Ovary (tissue), 9 donors: ENCODE measurements around the gene IL11. TPM values are rescaled to one million over a fixed set of nuclear protein-coding genes. Genes with fewer than 3 reads are reported as not detected.
A peak's percentile ranks its signal among the peaks of the same experiment; 100 is the strongest.

Experiments
- DNase-seq, 5 donors: peaks; one replicate each; pipeline ENCODE4 v3.0.0-alpha.2; 2019 to 2020
- H3K27ac ChIP-seq, 2 donors: fragments of 200-600 bp; one replicate each; pipeline versions ENCODE4 v1.5.1 to v1.8.0; 2019 to 2022
- H3K27me3 ChIP-seq: fragments of 200-600 bp; one replicate; pipeline ENCODE4 v1.8.0; 2022
- H3K36me3 ChIP-seq: fragments of 200-600 bp; sonication (generic); one replicate; pipeline ENCODE4 v1.5.1; 2019
- H3K4me1 ChIP-seq: one replicate; pipeline ENCODE4 v1.8.1; 2013; ENCODE audit warnings: mild to moderate bottlenecking, moderate library complexity; ENCODE audit not compliant: insufficient read depth
- H3K4me3 ChIP-seq: fragments of 200-600 bp; sonication (generic); one replicate; pipeline ENCODE4 v1.5.1; 2017
- H3K9me3 ChIP-seq, 2 donors: fragments of 200-600 bp in 1 of 2; sonication (generic) in 1 of 2; one replicate each; pipeline versions ENCODE4 v1.5.1 to v1.8.1; 2013 to 2019; ENCODE audit warnings: mild to moderate bottlenecking in 1 of 2, moderate library complexity in 1 of 2
- CTCF ChIP-seq, 3 donors: fragments of 450-650 bp in 2 of 3; fragments of 200-600 bp in 1 of 3; IDR thresholded peaks; one replicate each; pipeline versions ENCODE4 v1.5.1 to v1.8.0; 2016 to 2022; ENCODE audit warnings: antibody characterized with exemption in 3 of 3, mild to moderate bottlenecking in 1 of 3
- EP300 ChIP-seq: sonication (generic); formaldehyde crosslinking; IDR thresholded peaks from one replicate; pipeline ENCODE4 v1.6.1; 2017; ENCODE audit warnings: antibody characterized with exemption
- POLR2A ChIP-seq: fragments of 450-650 bp; IDR thresholded peaks from one replicate; pipeline ENCODE4 v1.6.1; 2017; ENCODE audit warnings: antibody characterized with exemption, mild to moderate bottlenecking, moderate library complexity
- WGBS, 3 donors: extraction: QIAGEN DNeasy Blood & Tissue Kit in 1 of 3; methylation state at CpG; one replicate each; pipeline versions ENCODE4 v1.1.5 to v1.1.7; 2013 to 2017; 5-methylcytosine and 5-hydroxymethylcytosine counted together
- intact Hi-C, 4 donors: fragments of 100-400 bp; cut with DNase I; formaldehyde crosslinking; loops; one replicate each; pipeline versions ENCODE4 v1.11.0 to v1.15.1; 2022 to 2023
- polyA plus RNA-seq, 2 donors: library from polyadenylated mRNA; stranded (reverse); fragments of 200-250 nt in 1 of 2; fragments of 350-450 nt in 1 of 2; fragmentation: Illumina TruSeq in 1 of 2; extraction: RNeasy Lipid Tissue Mini Kit (QIAGEN cat#74804) in 1 of 2; gene quantifications; one replicate each; pipeline ENCODE4 v1.2.3, GENCODE V29; 2013 to 2014
- total RNA-seq, 7 donors: library from RNA; depleted of rRNA in 2 of 7; stranded (reverse); fragments of >200 nt in 2 of 7; fragmentation: NEBNext Ultra II Directional in 3 of 7; extraction: Animal tissue kit (Norgen Biotek cat#: 25700) in 3 of 7; gene quantifications; one replicate each; pipeline versions ENCODE4 v1.1.0 to v1.2.4, GENCODE V29; 2016 to 2023
- donor health status: DM: no; HTN: no; CAD: no; lungs with moderate emphysema.
- donor health status: DM: no; HTN: no; CAD: no.
- donor health status: Bipolar disorder and iron deficiency.
- donor health status: DM: yes; HTN: yes; CAD: no.
- donor health status: DM: no; HTN: no; CAD: no.
- donor health status: DM: yes; HTN: yes; CAD: no.

Gene IL11
- total and polyA plus RNA-seq, 9 donors = 0.08 to 1.3 (median 0.11) TPM; not detected in 6

GRCh38 chr19:55383279-55384130 is 13.2 kb upstream of the IL11 start:
- Histone ChIP-seq H3K9me3 (no peaks in the 10 kb centered on the region), H3K27ac (peak overlapping the region in 1 of 2 donors; percentile 95), H3K4me3 (peak overlapping the region; percentile 56), H3K27me3 (no peaks in the 10 kb centered on the region), H3K36me3 (no peaks in the 10 kb centered on the region), H3K4me1 (peaks cover 26% of the 10 kb centered on the region)
- WGBS, 3 donors = 4 to 13% (median 5%) methylated on average over 36 to 88 of the region's 88 CpGs
- intact Hi-C loops = loop anchor here in 3 of 4 donors (5.0 to 10.0 kb wide), 4 partner anchors 41 to 121 kb away; no protein-coding TSS in a partner anchor
- DNase-seq = peak; percentile 52 to 76 (median 60)
- TF ChIP-seq CTCF (IDR thresholded peaks at IDR 0.05) (peak in 2 of 3 donors; percentile 20 to 34), EP300 (no peak)

DNA sequence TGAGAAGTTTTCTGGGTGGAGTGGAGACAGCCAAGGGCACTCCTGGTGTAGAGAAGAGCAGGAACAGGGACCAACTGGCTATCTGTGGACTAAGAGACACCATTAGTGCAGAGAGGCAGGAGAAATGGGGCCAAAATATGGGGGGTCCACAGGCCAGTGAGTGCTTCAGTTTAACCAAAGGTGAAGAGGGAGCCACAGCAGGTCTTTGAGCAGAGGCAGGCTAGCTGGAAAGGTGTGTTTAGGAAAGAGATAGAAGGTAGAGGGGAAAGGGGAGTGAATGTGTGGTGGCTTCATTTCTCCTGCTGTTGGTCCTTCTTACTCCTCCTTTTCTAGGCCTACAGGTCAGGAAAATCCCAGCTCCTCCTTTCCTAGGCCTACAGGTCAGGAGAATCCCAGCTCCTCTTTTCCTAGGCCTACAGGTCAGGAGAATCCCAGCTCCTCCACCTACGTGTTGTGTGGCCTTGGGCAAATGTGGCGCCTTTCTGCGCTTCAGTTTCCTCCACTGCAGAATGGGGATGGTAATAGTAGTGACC is 12.3 kb upstream of the IL11 start:
- intact Hi-C loops = loop anchor here in 3 of 4 donors (5.0 to 10.0 kb wide), 4 partner anchors 40 to 122 kb away; no protein-coding TSS in a partner anchor
- no peak for TF ChIP-seq EP300
- no peak for TF ChIP-seq POLR2A
- no peak for TF ChIP-seq CTCF (IDR thresholded peaks at IDR 0.05)
- DNase-seq = no peak
- no peaks in the 10 kb centered on the region for H3K36me3 ChIP-seq
- no peaks in the 10 kb centered on the region for H3K9me3 ChIP-seq
- H3K27me3 ChIP-seq = no peaks in the 10 kb centered on the region
- peaks cover 18% of the 10 kb centered on the region for H3K4me1 ChIP-seq
- H3K27ac ChIP-seq = no peak overlapping the region
- H3K4me3 ChIP-seq = no peak overlapping the region
- WGBS, 3 donors = 93 to 98% (median 98%) methylated on average over 3 of the region's 3 CpGs

GRCh38 chr19:55382013-55382412 is 11.8 kb upstream of the IL11 start:
- intact Hi-C loops = loop anchor here in 3 of 4 donors (5.0 to 10.0 kb wide), 4 partner anchors 40 to 123 kb away; no protein-coding TSS in a partner anchor
- no peak for DNase-seq
- Histone ChIP-seq H3K27me3 (no peaks in the 10 kb centered on the region), H3K4me1 (peaks cover 12% of the 10 kb centered on the region), H3K9me3 (no peaks in the 10 kb centered on the region), H3K4me3 (no peak overlapping the region), H3K27ac (no peak overlapping the region), H3K36me3 (no peaks in the 10 kb centered on the region)
- 96 to 98% (median 96%) methylated on average over 5 of the region's 5 CpGs for WGBS, 3 donors
- no peak for TF ChIP-seq POLR2A
- no peak for TF ChIP-seq EP300
- TF ChIP-seq CTCF (IDR thresholded peaks at IDR 0.05) = no peak

DNA sequence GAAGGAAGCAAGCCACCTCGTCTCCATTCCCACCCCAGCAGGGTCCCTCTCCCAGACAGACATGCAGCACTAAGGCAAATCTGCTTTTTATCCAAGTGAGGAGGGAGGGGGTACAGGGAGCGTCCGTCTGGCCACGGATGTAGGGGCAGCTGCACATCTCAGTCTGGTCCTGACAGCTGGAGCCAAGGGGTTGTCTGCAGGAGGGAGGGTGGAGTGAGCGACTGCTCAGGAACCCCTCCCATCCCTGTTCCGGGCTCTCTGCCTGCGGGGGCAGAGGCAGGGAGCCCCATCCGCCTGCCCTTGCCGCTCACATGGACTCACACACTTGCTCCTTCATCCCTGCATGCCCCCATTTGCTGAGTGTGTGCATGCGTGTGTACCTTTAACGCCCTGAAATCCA is 8.9 kb upstream of the IL11 start:
- intact Hi-C loops = loop anchor here in 2 of 4 donors (10.0 kb wide), 2 partner anchors 94 to 234 kb away; partner anchors contain the start of genes BRSK1 (in 1 of the 2), HSPBP1 (in 1 of the 2) and TNNT1 (in 1 of the 2)

More for the DNA sequence above, 8.9 kb upstream of the IL11 start:
- WGBS, 3 donors = 46 to 64% (median 55%) methylated on average over 11 of the region's 11 CpGs
- TF ChIP-seq EP300 = no peak
- no peak for TF ChIP-seq CTCF (IDR thresholded peaks at IDR 0.05)
- no peak for TF ChIP-seq POLR2A
- no peak overlapping the region for H3K4me3 ChIP-seq
- H3K36me3 ChIP-seq = no peaks in the 10 kb centered on the region
- H3K4me1 ChIP-seq = peaks cover 2% of the 10 kb centered on the region
- H3K27me3 ChIP-seq = no peaks in the 10 kb centered on the region
- no peak for DNase-seq
- no peaks in the 10 kb centered on the region for H3K9me3 ChIP-seq
- no peak overlapping the region for H3K27ac ChIP-seq
